NCI-H2029 treated with DMSO at 0.1 percent for 48 hours (cell line): Measurements from ENCODE around the gene EBF4.
"Not testable (repeated sequence)": the region's sequence is repeated elsewhere in the genome, so short reads cannot be mapped to it uniquely, and the experiment has no call there.

ENCODE experiments used
- DNase-seq: peaks from one replicate; lab custom pipeline; 2025; lab: John Stamatoyannopoulos, UW

The EBF4 gene

DNA sequence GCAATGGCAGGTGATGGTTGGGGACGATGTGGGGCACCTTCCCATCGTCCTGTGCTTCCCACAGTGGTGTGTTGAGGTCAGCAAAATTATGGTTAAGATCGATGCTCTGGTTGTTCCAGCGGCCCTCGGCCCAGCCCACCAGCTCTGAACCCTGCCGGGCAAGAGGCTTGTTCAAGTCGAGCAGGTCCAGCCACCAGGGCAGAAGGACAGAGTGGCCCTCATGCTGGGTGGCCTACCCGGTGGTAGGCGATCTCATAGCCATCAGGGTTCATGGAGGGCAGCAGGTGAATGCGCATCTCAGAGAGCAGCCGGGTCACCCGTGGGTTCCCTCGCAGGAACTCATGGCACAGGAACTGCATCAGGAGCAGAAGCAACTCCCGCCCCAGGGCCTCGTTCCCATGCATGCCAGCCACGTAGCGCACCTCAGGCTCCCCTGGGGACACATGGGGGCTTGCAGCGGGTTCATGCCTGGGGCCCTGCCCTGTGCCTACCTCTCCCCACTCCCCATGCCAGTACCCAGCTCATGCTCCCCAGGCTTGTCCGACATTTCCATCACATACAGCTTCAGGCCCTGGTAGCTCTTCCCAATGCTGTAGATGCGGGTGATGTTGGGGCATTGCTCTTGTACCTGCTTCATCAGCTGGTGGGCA, 103.6 kb downstream of the EBF4 start:
- DNase-seq: no peak

DNA sequence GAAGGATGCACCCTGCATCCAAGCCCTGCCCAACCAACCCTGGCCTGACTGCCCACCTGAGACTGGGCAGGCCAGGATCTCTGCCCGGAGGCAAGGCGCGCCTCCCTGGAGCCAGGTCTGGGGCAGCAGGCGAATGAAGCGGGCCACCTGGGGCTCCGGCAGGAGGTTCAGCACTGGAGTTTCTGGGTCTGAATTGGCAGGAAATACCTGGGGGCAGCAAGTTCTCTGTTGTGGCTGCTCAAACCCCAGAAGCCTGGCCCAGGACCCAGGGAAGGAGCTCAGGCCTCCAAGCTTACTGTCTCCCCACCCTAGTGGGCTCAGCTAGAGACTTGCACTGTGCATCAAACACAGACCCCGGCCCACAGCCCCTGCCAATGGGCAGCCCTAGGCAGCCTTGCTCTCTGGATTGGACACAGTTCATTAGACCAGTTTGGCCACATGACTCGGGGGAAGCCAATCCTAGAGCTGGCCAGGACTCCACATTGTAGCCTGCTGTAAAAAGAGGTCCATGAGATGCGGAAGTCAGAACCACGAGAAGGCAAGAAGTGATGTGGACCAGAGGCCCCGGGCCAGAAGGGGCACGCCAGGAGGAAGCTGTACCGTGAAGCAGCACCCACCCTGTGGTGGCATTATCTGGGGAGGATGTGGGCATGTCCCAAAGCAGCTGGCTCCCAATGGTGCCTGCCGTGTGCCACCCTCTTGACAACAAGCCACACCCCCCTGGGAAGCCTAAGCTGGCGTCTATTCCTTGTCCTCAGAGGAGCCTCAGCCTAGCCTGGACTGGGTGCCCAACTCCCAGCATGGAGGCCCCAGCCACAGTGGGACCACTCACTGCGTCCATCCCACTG, 104.8 kb downstream of the EBF4 start:
- no peak for DNase-seq

- no peak for DNase-seq
Measured at GRCh38 chr20:2798095-2798805, 105.7 kb downstream of the EBF4 start.

DNA sequence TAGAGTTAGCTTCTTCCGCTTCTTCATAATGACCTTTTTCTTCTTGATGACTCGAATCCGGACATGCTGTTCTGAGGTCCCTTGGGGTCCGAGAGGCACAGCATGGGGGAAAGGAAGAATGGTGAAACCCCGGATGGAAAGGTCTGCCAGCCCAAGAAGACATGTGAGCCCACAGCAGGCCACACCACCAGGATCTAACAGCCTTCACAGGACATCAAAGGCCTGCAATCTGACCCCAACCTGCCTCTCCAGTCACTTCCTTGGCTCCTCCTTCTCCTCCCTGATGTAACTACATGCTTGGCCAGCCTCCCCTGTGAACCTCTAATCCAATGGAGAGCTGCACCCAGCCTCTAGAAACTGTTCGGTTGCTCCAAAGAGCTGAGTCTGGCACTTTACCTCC, 106.2 kb downstream of the EBF4 start:
- no peak for DNase-seq

DNA sequence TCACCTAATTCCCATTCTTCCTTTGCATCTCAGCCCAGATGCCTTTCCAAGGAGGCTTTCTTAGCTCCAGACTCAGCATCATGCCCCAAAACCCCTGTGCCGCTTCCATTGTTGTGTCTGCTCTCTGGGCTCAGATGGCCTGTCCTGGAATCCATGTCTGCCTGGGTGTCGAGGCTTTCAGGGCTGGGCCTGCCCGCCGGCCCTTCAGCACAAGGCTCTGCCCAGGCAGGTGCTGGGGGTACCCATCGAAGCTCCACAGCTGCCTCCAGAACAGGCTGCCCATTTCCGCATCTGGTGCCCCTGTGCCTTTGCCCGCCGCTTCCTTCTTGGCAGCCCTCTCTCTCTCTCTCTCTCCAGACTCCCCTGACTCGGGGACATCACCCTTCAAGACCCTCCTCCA, 106.7 kb downstream of the EBF4 start:
- no peak for DNase-seq

DNA sequence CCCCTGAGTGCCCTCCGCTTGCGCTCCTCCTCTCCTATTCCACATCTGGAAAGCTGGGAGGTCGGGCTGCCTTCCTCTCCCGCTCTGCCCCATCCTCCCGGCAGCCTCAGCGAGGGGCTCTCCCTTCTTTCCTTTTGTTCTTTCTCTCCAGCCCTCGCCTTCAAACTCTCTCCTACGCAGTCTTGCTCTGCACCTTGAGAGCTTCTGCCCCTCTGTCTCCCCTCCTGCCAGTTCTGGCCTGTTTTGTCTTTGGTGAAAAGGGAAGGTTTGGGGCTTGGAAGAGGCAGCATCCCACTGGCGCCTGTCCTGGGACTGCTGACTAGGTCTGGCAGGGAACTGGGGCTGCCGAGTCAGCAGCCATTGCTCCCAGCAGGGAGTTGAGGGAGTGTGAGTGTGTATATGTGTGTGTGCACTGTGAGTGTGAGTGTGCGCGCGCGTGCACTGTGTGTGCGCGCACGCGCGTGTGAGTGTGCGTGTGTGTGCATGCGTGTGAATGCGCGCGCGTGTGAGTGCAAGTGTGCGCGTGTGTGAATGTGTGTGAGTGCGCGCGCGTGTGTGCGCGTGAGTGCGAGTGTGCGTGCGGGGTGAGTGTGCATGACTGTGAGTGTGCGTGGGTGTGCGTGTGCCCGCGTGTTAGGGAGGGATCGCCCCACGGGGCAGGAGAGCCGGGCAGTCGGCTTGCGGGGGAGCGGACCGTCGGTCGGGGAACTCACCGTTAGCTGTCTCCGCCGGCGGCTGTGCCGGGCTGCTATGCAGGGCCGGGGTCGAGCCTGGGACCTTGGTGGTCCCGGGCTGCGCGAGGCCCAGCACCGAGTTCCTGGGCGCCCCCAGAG, 107.3 kb downstream of the EBF4 start:
- no peak for DNase-seq

GRCh38 chr20:2800521-2801285, 108.1 kb downstream of the EBF4 start, which contains the start of gene CPXM1:
CPXM1 (minus strand) TSS chr20:2800627; CDS start chr20:2800572, 55 bp downstream.
- no peak for DNase-seq

DNA sequence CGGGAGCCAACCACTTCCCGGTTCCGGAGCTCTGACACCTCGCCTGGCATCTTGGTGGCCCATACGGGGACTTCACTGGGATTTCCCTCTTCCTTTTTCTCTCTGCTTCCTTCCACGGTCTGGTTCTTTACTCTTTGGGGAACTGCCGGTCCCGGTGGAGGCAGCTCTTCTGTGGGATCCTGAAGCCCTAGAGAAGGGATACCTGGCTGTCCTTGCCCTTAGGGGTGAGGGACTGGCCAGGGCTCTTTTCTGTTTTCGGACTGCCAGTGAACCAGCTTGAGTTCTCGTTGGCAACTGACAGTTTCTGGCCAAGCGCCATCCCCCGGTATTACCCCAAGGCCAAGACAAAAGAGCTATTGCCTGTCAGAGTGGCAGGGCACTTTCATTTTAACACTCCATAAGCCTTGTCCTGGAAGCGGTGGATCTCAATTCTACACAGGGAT, 108.7 kb downstream of the EBF4 start:
- DNase-seq: peak; percentile 4

DNA sequence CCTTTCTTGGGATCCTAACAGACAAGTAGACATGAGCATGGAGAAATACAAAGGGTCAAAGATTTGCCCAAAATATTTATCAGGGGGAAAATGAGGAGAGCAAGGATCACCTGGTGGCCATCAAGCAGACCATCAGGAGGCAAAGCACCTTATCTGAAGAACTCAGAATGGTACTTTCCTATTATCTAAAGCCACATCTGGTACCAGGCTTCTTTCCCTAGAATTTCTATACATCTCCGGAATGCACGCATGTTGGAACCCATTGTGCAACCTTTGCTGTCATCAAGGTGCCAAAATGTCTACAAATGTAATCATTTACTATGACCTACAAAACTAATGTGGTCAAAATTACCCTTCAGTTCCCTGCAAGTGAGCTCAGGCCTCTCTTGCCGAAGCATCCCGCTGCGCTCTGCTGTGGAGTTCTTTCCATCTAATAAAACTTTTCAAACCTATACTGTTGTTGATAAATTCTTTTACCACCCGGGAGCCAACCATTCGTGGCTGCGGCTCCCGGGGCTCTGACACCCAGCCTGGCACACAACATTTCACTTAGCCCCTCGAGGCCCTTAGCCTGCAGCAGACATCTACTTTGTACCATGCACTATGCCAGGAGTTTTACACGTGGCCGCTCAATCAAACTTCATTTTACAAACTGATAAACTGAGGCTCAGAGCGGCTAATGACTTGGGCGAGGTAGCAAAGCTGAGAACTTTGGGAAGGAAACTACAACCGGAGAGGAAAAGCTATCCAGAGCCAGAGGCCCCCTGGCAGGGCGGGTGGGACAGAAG, 111.7 kb downstream of the EBF4 start:
- DNase-seq: no peak

DNA sequence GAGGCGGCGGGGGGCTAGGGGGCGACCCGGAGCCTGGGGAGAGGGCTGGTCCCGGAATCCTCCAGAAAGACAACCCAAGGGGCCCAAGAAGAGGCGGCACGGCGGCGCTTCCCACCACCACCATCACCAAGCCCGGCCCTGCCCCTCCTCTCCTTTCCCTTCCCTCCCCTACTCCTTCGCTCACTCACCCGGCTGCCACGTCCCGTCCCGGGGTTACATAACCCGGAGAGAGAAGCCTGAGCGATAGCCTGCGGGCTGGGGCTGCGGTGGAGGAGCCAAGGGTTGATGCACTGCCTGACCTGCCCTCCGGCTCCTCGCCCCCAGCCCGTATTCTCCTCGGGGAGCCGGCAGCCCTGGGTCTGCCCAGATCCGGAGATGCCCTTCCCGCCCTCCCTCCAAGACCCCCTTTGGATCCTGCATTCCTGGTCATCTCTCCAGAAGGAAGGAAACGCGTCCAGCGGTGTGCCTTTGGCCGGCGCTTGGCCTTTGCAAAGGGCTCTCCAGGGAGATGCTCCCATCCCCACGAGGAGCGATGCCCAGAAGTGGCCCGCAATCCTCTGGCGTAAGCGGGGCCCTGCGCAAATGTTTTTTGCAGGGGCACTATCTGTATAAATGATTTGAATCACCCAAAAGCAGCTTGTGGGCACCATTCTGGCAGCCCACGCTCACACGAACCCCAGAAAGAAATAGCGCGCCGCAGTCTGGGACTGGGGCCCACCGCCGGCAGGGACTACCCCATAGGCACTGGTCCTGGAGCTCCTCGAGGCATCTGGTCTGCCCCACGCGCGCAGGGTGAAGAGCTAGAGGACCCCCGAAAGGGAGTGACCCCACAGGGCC, 112.5 kb downstream of the EBF4 start:
- DNase-seq: no peak

DNA sequence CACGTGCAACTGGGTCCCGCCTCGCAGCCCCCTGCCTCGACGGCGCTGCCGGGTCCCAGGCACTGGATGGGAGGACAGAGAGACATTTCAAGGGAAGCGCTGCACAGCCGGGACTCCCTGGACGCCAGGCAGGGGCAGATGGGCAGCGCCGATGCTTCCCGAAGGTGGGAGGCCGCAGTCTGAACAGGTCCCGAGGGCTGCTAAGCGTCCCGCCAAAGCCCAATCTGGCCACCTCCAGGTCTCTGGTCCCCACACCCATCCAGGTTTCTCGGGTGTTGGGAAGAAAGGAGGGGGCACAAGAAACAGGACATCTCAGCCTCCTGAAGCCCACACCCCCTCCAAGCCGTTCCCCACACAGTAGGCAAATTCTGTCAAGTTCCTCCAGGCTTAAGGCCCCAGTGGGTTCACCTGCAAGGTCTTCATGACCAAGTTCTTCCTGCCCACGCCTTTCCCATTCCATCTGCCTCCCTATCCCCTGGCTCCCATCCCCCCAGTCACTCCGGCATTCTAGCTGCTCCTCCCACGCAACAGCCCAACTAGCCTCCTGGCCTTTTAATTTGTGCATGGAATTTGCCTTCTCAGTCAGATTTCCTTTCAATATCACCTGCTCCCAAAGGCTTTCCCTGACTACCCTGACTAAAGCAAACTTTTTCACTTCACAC, 113.2 kb downstream of the EBF4 start:
- no peak for DNase-seq

DNA sequence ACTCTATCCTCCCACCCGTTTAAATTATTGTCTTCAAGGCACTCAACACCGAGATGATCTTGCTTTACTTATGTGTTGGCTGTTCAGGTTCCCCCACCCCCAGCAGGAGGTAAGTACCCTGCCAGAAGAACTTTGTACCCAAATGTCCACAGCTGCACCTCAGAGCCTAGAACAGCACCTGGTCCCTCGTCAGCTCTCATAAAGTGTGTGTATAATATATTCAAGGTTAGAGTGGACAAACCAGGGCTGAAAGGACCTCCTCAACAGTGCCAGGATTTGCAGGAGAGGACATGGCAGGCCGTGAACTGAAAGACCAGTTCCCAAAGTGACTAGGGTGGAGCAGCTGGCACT, 113.7 kb downstream of the EBF4 start:
- DNase-seq: no peak

GRCh38 chr20:2807019-2807418, 114.4 kb downstream of the EBF4 start:
- DNase-seq: no peak

- not testable (repeated sequence) for DNase-seq
Measured at GRCh38 chr20:2807929-2808328, 115.3 kb downstream of the EBF4 start.

DNA sequence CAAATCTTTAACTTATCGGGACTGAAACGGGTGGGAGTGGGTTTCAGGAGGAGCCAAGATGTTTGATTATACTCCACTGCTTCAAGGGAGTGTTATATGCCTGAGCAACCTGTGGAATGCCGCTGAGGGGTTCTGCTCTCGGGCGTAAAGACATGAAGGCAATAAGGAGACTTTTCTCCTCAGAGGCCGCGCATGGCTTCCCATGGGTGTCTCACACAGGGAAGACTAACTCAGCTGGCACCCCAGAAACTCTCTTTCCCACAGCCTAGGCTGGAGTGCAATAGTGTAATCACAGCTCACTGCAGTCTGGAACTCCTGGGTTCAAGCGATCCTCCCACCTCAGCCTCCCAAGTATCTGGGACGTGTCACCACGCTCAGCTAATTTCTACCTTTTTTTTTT, 117.1 kb downstream of the EBF4 start:
- no peak for DNase-seq
